ENCODE data around the gene GEMIN2. TPM values are rescaled to one million over a fixed set of nuclear protein-coding genes. Genes with fewer than 3 reads are reported as not detected.
"Not testable (repeated sequence)": the region's sequence is repeated elsewhere in the genome, so short reads cannot be mapped to it uniquely, and the experiment has no call there.

The GEMIN2 gene, protein sequence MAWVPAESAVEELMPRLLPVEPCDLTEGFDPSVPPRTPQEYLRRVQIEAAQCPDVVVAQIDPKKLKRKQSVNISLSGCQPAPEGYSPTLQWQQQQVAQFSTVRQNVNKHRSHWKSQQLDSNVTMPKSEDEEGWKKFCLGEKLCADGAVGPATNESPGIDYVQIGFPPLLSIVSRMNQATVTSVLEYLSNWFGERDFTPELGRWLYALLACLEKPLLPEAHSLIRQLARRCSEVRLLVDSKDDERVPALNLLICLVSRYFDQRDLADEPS
- total RNA-seq: 23.7 and 24.3 TPM in 2 replicates
- long read RNA-seq, transcript GEMIN2-202 (10 exons, 1,420 nt): major isoform, 27 of 41 reads
- long read RNA-seq, transcript GEMIN2-201 (9 exons, 1,094 nt): minor isoform, 6 of 41 reads
- long read RNA-seq, partial matches to known transcripts: 2 of 41 reads
- long read RNA-seq, other reads (novel, unspliced or antisense): 3 of 41 reads

DNA sequence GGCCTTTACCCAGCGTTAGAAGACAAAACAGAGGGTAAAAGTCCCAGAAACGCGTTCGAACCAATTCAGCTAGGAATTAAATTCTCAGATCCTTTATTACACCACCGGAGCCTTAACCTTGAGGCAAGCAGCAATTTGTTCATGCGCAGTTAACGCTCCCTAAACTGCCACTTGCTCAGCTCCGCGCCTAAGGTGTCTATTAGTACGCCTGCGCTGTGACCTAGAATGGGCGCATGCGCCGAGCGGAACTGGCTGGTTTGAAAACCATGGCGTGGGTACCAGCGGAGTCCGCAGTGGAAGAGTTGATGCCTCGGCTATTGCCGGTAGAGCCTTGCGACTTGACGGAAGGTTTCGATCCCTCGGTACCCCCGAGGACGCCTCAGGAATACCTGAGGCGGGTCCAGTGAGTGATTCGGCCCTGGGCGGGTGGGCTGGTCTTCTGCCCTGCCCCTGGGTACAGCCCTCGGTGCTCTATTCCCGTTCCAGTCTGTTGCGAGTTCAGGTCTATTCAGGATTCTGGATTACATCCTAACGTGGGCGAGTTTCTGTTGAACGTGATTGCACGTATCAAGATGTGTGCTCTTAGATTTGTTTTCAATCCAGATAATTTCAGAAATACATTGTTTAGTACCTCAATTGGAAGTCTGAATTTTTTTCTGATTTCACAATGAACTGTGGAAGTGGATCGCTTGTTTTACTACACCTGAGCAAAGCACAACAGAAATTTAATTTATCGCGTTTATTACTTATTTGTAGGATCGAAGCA, at the start of gene GEMIN2:
Gene GEMIN2, plus strand, starts transcription at position 251 of the 766 bp plus-strand sequence. Its CDS starts 16 bp downstream, at position 267.
- peaks cover 6% of the 10 kb centered on the region for H3K36me3 Mint-ChIP-seq (ENCODE audit: insufficient read depth)
- H3K4me3 Mint-ChIP-seq (ENCODE audit: low read depth): peak within 1 kb of the TSS; percentile 90
- peak within 1 kb of the TSS; percentile 92 for H3K27ac Mint-ChIP-seq
- H3K9me3 Mint-ChIP-seq (ENCODE audit: low read depth): no peaks in the 10 kb centered on the region
- peak; percentile 87 for DNase-seq (ENCODE audit: low spot score, unreplicated experiment)
- peaks cover 10% of the 10 kb centered on the region for H3K4me1 Mint-ChIP-seq (ENCODE audit: low read depth)
- TF ChIP-seq, protein P1, sequence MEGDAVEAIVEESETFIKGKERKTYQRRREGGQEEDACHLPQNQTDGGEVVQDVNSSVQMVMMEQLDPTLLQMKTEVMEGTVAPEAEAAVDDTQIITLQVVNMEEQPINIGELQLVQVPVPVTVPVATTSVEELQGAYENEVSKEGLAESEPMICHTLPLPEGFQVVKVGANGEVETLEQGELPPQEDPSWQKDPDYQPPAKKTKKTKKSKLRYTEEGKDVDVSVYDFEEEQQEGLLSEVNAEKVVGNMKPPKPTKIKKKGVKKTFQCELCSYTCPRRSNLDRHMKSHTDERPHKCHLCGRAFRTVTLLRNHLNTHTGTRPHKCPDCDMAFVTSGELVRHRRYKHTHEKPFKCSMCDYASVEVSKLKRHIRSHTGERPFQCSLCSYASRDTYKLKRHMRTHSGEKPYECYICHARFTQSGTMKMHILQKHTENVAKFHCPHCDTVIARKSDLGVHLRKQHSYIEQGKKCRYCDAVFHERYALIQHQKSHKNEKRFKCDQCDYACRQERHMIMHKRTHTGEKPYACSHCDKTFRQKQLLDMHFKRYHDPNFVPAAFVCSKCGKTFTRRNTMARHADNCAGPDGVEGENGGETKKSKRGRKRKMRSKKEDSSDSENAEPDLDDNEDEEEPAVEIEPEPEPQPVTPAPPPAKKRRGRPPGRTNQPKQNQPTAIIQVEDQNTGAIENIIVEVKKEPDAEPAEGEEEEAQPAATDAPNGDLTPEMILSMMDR (IDR thresholded peaks at IDR 0.05; ENCODE audit: unreplicated experiment): no peak
- H3K27me3 Mint-ChIP-seq: no peaks in the 10 kb centered on the region

DNA sequence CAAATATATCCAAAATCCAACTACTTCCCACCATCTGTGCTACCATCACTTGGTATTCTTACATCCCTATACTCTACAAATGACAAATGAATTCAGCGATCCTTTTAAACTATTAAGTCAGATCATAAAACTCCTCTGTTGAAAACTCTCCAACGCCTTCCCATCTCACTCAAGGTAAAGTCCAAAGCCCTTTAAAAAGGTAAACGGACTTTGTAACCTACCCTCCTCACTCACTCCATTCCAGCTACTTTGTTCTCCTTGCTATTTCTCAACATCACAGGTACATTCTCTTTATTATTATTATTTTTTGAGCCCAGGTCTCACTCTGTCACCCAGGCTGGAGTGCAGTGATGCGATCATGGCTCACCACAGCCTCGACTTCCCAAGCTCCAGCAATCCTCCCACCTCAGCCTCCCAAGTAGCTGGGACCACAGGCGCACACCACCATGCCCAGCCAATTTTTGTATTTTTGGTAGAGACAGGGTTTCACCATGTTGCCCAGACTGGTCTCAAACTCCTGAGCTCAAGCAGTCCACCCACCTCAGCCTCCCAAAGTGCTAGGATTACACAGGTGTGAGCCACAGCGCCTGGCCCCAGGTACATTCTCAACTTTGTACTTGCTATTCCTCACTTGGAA, 44.8 kb upstream of the GEMIN2 start:
- peak overlapping the region; percentile 4 for H3K27ac Mint-ChIP-seq
- not testable (repeated sequence) for H3K27me3 Mint-ChIP-seq; H3K9me3 Mint-ChIP-seq (ENCODE audit: low read depth)

GRCh38 chr14:39069923-39070322, 44.2 kb upstream of the GEMIN2 start:
- TF ChIP-seq, protein P1 (IDR thresholded peaks at IDR 0.05; ENCODE audit: unreplicated experiment): no peak
- Mint-ChIP-seq H3K4me3 (ENCODE audit: low read depth) (no peak overlapping the region), H3K27ac (no peak overlapping the region), H3K9me3 (ENCODE audit: low read depth) (peaks cover 6% of the 10 kb centered on the region), H3K36me3 (ENCODE audit: insufficient read depth) (peaks cover 44% of the 10 kb centered on the region), H3K4me1 (ENCODE audit: low read depth) (no peaks in the 10 kb centered on the region), H3K27me3 (no peaks in the 10 kb centered on the region)
- no peak for DNase-seq (ENCODE audit: low spot score, unreplicated experiment)

More for the DNA sequence above, 44.8 kb upstream of the GEMIN2 start:
- H3K36me3 Mint-ChIP-seq (ENCODE audit: insufficient read depth): peaks cover 46% of the 10 kb centered on the region
- H3K4me3 Mint-ChIP-seq (ENCODE audit: low read depth); H3K4me1 Mint-ChIP-seq (ENCODE audit: low read depth); DNase-seq (ENCODE audit: low spot score, unreplicated experiment): not testable (repeated sequence)

DNA sequence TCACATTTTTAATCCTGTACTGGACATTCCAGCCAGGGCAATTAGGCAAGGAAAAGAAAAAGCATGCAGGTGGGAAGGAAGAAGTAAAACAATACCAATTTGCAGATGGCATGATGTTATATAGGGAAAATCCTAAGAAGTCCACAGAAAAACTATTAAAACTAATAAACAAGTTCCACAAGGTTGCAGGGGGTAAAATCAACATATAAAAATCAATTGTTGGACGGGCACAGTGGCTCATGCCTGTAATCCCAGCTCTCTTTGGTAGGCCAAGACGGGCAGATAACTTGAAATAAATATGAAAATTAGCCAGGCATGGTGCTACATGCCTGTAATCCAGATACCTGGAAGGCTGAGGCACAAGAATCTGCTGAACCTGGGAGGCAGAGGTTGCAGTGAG, 43.0 kb upstream of the GEMIN2 start:
- TF ChIP-seq, protein P1 (IDR thresholded peaks at IDR 0.05; ENCODE audit: unreplicated experiment): no peak
- DNase-seq (ENCODE audit: low spot score, unreplicated experiment): no peak
- H3K27ac Mint-ChIP-seq: no peak overlapping the region
- no peaks in the 10 kb centered on the region for H3K9me3 Mint-ChIP-seq (ENCODE audit: low read depth)
- no peak overlapping the region for H3K4me3 Mint-ChIP-seq (ENCODE audit: low read depth)
- H3K27me3 Mint-ChIP-seq: no peaks in the 10 kb centered on the region
- no peaks in the 10 kb centered on the region for H3K4me1 Mint-ChIP-seq (ENCODE audit: low read depth)
- peaks cover 41% of the 10 kb centered on the region for H3K36me3 Mint-ChIP-seq (ENCODE audit: insufficient read depth)

DNA sequence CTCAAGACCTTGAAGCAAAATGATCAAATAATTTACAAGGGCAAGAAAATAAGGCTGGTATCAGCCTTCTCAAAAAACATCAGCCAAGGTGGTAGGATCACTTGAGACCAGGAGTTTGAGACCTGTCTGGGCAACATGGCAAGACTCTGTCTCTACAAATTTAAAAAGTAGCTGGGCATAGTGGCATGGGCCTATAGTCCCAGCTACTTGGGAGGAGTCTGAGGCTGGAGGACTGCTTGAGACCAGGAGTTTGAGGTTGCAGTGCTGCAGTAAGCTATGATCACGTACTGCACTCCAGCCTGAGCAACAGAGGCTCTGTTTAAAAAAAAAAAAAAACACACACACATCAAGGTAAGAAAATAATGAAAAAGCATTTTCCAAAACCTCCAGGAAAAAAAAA, 33.2 kb upstream of the GEMIN2 start:
- TF ChIP-seq, protein P1 (IDR thresholded peaks at IDR 0.05; ENCODE audit: unreplicated experiment): no peak
- DNase-seq (ENCODE audit: low spot score, unreplicated experiment): no peak
- Mint-ChIP-seq H3K36me3 (ENCODE audit: insufficient read depth) (peaks cover 36% of the 10 kb centered on the region), H3K4me3 (ENCODE audit: low read depth) (no peak overlapping the region), H3K27ac (peak overlapping the region; percentile 31), H3K4me1 (ENCODE audit: low read depth) (no peaks in the 10 kb centered on the region), H3K27me3 (no peaks in the 10 kb centered on the region), H3K9me3 (ENCODE audit: low read depth) (no peaks in the 10 kb centered on the region)

Data from progenitor cell of endocrine pancreas (in vitro differentiated cells).